ENCODE results near the gene CLEC9A.

CLEC9A gene

DNA sequence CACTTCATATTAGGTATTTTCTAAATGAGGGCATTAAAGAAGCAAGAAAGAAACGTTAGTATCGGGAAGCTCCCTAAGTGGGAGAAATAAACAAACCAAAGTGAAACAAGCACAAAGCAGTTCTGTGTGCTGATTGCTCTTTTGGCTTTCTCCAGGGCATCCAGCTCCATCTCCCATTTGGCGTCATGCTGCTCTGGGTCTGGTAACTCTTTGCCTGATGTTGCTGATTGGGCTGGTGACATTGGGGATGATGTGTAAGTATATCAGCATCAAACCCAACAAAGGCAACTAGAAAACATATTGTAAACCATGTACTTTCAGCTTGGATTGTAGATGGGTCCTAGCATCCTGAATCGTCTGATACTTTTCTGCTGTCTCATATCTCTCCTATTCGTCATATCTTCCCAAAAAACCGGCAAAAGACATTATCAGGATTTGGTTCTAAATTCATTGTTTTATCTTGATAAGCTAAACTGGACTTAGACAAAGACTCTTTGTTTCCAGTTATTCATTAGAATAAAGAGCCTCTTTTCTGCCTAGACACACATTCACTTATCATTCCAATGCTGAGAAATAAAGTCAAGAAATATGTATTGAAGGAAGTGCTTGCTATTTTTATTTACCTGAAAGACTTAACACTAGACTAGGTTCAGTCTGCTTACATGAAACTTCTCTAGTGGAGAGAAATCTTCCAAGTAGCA, 17.7 kb upstream of the CLEC9A start:
- TF ChIP-seq PPARA (CRISPR knock-in tag; IDR thresholded peaks at IDR 0.05; ENCODE audit: borderline replicate concordance) (no peak), ZNF565 (CRISPR knock-in tag; conservative IDR thresholded peaks at IDR 0.05; ENCODE audit: low read depth) (no peak)
- no peak for ATAC-seq

DNA sequence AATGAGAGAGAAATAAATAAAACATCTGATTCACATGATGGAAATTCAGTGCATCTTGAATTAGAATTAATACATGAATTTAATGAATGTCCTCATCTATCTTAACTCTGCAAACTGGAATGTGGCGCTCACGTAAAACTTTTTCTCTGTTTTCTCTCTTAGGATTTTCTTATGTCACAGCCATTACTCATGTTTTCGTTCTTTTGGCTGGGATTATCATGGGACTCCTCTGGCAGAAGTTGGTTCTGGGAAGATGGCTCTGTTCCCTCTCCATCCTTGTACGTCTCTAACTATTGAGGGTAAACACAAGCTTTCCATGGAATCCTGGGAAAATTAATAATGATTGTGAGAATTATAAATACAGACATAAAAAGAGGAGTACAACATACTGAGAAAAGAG, 15.0 kb upstream of the CLEC9A start:
- no peak for ATAC-seq

DNA sequence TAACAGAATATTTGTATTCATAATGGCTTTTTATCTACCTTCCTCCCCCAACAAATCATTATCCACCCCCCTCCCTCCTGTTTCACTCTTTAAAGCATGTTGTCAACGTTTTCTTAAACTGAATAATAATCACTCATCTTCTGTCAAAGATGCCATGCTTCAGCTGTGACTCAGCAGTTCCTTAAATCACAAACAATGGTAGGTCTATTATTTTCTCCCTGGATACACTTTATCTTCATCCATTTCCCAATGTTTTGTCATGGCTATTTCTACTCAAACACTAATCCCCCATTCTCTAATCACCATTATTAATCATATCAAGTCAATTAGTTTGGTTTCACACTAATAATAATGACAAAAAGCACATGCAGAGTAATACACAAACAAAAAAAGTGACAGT, 13.6 kb upstream of the CLEC9A start:
- no peak for TF ChIP-seq ZC3H10 (CRISPR knock-in tag; IDR thresholded peaks at IDR 0.05)
- no peak for ATAC-seq

More for the DNA sequence above, 15.0 kb upstream of the CLEC9A start:
- TF ChIP-seq SNAI2 (CRISPR knock-in tag; IDR thresholded peaks at IDR 0.05) (no peak), RARB (CRISPR knock-in tag; IDR thresholded peaks at IDR 0.05) (no peak), ZFP3 (CRISPR knock-in tag; IDR thresholded peaks at IDR 0.05) (no peak), ZC3H10 (CRISPR knock-in tag; IDR thresholded peaks at IDR 0.05) (no peak)
- TF ChIP-seq, protein P1, sequence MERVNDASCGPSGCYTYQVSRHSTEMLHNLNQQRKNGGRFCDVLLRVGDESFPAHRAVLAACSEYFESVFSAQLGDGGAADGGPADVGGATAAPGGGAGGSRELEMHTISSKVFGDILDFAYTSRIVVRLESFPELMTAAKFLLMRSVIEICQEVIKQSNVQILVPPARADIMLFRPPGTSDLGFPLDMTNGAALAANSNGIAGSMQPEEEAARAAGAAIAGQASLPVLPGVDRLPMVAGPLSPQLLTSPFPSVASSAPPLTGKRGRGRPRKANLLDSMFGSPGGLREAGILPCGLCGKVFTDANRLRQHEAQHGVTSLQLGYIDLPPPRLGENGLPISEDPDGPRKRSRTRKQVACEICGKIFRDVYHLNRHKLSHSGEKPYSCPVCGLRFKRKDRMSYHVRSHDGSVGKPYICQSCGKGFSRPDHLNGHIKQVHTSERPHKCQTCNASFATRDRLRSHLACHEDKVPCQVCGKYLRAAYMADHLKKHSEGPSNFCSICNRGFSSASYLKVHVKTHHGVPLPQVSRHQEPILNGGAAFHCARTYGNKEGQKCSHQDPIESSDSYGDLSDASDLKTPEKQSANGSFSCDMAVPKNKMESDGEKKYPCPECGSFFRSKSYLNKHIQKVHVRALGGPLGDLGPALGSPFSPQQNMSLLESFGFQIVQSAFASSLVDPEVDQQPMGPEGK (CRISPR knock-in tag; IDR thresholded peaks at IDR 0.05; ENCODE audit: borderline replicate concordance) = no peak
- TF ChIP-seq, protein P2, sequence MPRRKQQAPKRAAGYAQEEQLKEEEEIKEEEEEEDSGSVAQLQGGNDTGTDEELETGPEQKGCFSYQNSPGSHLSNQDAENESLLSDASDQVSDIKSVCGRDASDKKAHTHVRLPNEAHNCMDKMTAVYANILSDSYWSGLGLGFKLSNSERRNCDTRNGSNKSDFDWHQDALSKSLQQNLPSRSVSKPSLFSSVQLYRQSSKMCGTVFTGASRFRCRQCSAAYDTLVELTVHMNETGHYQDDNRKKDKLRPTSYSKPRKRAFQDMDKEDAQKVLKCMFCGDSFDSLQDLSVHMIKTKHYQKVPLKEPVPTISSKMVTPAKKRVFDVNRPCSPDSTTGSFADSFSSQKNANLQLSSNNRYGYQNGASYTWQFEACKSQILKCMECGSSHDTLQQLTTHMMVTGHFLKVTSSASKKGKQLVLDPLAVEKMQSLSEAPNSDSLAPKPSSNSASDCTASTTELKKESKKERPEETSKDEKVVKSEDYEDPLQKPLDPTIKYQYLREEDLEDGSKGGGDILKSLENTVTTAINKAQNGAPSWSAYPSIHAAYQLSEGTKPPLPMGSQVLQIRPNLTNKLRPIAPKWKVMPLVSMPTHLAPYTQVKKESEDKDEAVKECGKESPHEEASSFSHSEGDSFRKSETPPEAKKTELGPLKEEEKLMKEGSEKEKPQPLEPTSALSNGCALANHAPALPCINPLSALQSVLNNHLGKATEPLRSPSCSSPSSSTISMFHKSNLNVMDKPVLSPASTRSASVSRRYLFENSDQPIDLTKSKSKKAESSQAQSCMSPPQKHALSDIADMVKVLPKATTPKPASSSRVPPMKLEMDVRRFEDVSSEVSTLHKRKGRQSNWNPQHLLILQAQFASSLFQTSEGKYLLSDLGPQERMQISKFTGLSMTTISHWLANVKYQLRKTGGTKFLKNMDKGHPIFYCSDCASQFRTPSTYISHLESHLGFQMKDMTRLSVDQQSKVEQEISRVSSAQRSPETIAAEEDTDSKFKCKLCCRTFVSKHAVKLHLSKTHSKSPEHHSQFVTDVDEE (CRISPR knock-in tag; IDR thresholded peaks at IDR 0.05) = no peak

DNA sequence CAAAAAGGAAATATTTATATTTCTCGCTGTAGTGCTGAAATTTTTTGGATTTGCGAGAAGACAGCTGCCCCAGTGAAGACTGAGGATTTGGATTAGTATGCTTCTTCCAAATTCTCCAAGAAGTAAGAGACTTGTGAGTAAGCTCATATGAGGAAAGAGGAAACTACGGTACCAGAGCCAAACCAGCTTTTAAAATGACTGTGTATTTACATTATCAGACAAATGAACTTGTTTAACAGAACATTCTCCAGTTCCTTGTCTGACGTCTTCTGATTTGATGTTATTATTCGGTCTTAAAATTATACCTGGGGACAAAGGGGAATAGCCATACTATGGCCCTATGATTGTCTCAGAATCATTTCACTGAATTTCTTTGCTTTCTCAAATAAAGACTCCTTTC, 12.1 kb upstream of the CLEC9A start:
- ATAC-seq = no peak

More for the DNA sequence above, 12.1 kb upstream of the CLEC9A start:
- TF ChIP-seq, protein P1 (CRISPR knock-in tag; IDR thresholded peaks at IDR 0.05; ENCODE audit: borderline replicate concordance) = no peak
- no peak for TF ChIP-seq ZFP30 (CRISPR knock-in tag; IDR thresholded peaks at IDR 0.05)
- TF ChIP-seq, protein P3, sequence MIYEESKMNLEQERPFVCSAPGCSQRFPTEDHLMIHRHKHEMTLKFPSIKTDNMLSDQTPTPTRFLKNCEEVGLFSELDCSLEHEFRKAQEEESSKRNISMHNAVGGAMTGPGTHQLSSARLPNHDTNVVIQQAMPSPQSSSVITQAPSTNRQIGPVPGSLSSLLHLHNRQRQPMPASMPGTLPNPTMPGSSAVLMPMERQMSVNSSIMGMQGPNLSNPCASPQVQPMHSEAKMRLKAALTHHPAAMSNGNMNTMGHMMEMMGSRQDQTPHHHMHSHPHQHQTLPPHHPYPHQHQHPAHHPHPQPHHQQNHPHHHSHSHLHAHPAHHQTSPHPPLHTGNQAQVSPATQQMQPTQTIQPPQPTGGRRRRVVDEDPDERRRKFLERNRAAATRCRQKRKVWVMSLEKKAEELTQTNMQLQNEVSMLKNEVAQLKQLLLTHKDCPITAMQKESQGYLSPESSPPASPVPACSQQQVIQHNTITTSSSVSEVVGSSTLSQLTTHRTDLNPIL (CRISPR knock-in tag; IDR thresholded peaks at IDR 0.05; ENCODE audit: low read depth) = no peak
- TF ChIP-seq ARNTL (CRISPR knock-in tag; IDR thresholded peaks at IDR 0.05; ENCODE audit: borderline replicate concordance, low read depth) = no peak
- no peak for TF ChIP-seq PPARA (CRISPR knock-in tag; IDR thresholded peaks at IDR 0.05; ENCODE audit: borderline replicate concordance)
- no peak for TF ChIP-seq ESRRG (CRISPR knock-in tag; IDR thresholded peaks at IDR 0.05)
- TF ChIP-seq, protein P4, sequence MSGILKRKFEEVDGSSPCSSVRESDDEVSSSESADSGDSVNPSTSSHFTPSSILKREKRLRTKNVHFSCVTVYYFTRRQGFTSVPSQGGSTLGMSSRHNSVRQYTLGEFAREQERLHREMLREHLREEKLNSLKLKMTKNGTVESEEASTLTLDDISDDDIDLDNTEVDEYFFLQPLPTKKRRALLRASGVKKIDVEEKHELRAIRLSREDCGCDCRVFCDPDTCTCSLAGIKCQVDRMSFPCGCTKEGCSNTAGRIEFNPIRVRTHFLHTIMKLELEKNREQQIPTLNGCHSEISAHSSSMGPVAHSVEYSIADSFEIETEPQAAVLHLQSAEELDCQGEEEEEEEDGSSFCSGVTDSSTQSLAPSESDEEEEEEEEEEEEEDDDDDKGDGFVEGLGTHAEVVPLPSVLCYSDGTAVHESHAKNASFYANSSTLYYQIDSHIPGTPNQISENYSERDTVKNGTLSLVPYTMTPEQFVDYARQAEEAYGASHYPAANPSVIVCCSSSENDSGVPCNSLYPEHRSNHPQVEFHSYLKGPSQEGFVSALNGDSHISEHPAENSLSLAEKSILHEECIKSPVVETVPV (CRISPR knock-in tag; IDR thresholded peaks at IDR 0.05) = no peak
- no peak for TF ChIP-seq ZNF565 (CRISPR knock-in tag; conservative IDR thresholded peaks at IDR 0.05; ENCODE audit: low read depth)
- TF ChIP-seq BACH2 (CRISPR knock-in tag; IDR thresholded peaks at IDR 0.05; ENCODE audit: borderline replicate concordance) = no peak
- TF ChIP-seq ZC3H10 (CRISPR knock-in tag; IDR thresholded peaks at IDR 0.05) = no peak
- no peak for TF ChIP-seq TCF4 (CRISPR knock-in tag; IDR thresholded peaks at IDR 0.05; ENCODE audit: borderline replicate concordance)
- no peak for TF ChIP-seq OSR1 (CRISPR knock-in tag; IDR thresholded peaks at IDR 0.05)
- TF ChIP-seq, protein P2 (CRISPR knock-in tag; IDR thresholded peaks at IDR 0.05) = no peak
- TF ChIP-seq ISL1 (CRISPR knock-in tag; IDR thresholded peaks at IDR 0.05) = no peak
- TF ChIP-seq, protein P5, sequence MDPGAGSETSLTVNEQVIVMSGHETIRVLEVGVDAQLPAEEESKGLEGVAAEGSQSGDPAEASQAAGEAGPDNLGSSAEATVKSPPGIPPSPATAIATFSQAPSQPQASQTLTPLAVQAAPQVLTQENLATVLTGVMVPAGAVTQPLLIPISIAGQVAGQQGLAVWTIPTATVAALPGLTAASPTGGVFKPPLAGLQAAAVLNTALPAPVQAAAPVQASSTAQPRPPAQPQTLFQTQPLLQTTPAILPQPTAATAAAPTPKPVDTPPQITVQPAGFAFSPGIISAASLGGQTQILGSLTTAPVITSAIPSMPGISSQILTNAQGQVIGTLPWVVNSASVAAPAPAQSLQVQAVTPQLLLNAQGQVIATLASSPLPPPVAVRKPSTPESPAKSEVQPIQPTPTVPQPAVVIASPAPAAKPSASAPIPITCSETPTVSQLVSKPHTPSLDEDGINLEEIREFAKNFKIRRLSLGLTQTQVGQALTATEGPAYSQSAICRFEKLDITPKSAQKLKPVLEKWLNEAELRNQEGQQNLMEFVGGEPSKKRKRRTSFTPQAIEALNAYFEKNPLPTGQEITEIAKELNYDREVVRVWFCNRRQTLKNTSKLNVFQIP (CRISPR knock-in tag; IDR thresholded peaks at IDR 0.05; ENCODE audit: borderline replicate concordance, low read depth) = no peak
- no peak for TF ChIP-seq CSDC2 (CRISPR knock-in tag; IDR thresholded peaks at IDR 0.05)
